H9 (cell line): ENCODE results near the gene NCEH1. TPM values are rescaled to one million over a fixed set of nuclear protein-coding genes. Genes with fewer than 3 reads are reported as not detected.
"Not testable (repeated sequence)": the region's sequence is repeated elsewhere in the genome, so short reads cannot be mapped to it uniquely, and the experiment has no call there.

Experiments
- DNase-seq: peaks from one replicate; pipeline ENCODE4 v3.0.0-alpha.2; 2017
- H2AFZ ChIP-seq: one replicate; pipeline ENCODE4 v1.6.1; 2013; ENCODE audit warnings: mild to moderate bottlenecking, low read length, control low read depth, moderate library complexity
- H2AK5ac ChIP-seq: 2 replicates; pipeline ENCODE4 v1.6.1; 2013; ENCODE audit warnings: low read length, control low read depth, mixed read lengths; ENCODE audit not compliant: insufficient read length
- H2BK120ac ChIP-seq: one replicate; pipeline ENCODE4 v1.6.1; 2013; ENCODE audit warnings: low read depth, mild to moderate bottlenecking, low read length, control low read depth, inconsistent platforms; ENCODE audit not compliant: poor library complexity, severe bottlenecking
- H2BK12ac ChIP-seq: 2 replicates; pipeline ENCODE4 v1.6.1; 2013; ENCODE audit warnings: low read length, control low read depth, mixed read lengths, low read depth; ENCODE audit not compliant: insufficient read length
- H2BK15ac ChIP-seq: 2 replicates; pipeline ENCODE4 v1.6.1; 2013; ENCODE audit warnings: low read depth, low read length, control low read depth
- H2BK20ac ChIP-seq: one replicate; pipeline ENCODE4 v1.6.1; 2013; ENCODE audit warnings: low read depth, mild to moderate bottlenecking, low read length, control low read depth, inconsistent platforms; ENCODE audit not compliant: poor library complexity, severe bottlenecking
- H2BK5ac ChIP-seq: 2 replicates; pipeline ENCODE4 v1.6.1; 2013; ENCODE audit warnings: low read length, control low read depth, mixed read lengths; ENCODE audit not compliant: insufficient read length
- H3K14ac ChIP-seq: 2 replicates; pipeline ENCODE4 v1.6.1; 2013; ENCODE audit warnings: low read length, control low read depth; ENCODE audit not compliant: insufficient read depth
- H3K18ac ChIP-seq: 2 replicates; pipeline ENCODE4 v1.6.1; 2013; ENCODE audit warnings: low read depth, mild to moderate bottlenecking, mixed read lengths, low read length, control low read depth; ENCODE audit not compliant: insufficient read length
- H3K23ac ChIP-seq: 2 replicates; pipeline ENCODE4 v1.6.1; 2013; ENCODE audit warnings: low read length, control low read depth, mixed read lengths, low read depth; ENCODE audit not compliant: insufficient read length
- H3K23me2 ChIP-seq: 2 replicates; pipeline ENCODE4 v1.6.1; 2013; ENCODE audit warnings: low read depth, mild to moderate bottlenecking, mixed read lengths, low read length, control low read depth; ENCODE audit not compliant: insufficient read length, poor library complexity, severe bottlenecking
- H3K27ac ChIP-seq: 2 replicates; pipeline ENCODE4 v1.5.1; 2013; ENCODE audit warnings: low read length, control low read depth, mixed read lengths, low read depth; ENCODE audit not compliant: insufficient read length
- H3K27me3 ChIP-seq: 2 replicates; pipeline ENCODE4 v1.6.1; 2013; ENCODE audit warnings: low read length, control low read depth, inconsistent platforms; ENCODE audit not compliant: insufficient read depth
- H3K4ac ChIP-seq: 2 replicates; pipeline ENCODE4 v1.6.1; 2013; ENCODE audit warnings: low read depth, mild to moderate bottlenecking, control low read depth, inconsistent platforms, low read length, moderate library complexity
- H3K4me1 ChIP-seq: 2 replicates; pipeline ENCODE4 v1.6.1; 2013; ENCODE audit warnings: low read length, control low read depth, inconsistent platforms; ENCODE audit not compliant: insufficient read depth
- H3K4me2 ChIP-seq: 2 replicates; pipeline ENCODE4 v1.6.1; 2013; ENCODE audit warnings: low read length, control low read depth, mixed read lengths; ENCODE audit not compliant: insufficient read length, insufficient read depth
- H3K56ac ChIP-seq: 2 replicates; pipeline ENCODE4 v1.6.1; 2013; ENCODE audit warnings: low read depth, mild to moderate bottlenecking, mixed read lengths, low read length, control low read depth; ENCODE audit not compliant: insufficient read length
- H3K79me1 ChIP-seq: 2 replicates; pipeline ENCODE4 v1.6.1; 2013; ENCODE audit warnings: low read depth, mild to moderate bottlenecking, moderate library complexity, low read length, control low read depth, inconsistent platforms; ENCODE audit not compliant: insufficient read depth, poor library complexity, severe bottlenecking
- H3K79me2 ChIP-seq: 2 replicates; pipeline ENCODE4 v1.6.1; 2013; ENCODE audit warnings: low read length, control low read depth, inconsistent platforms; ENCODE audit not compliant: insufficient read depth
- H3K9ac ChIP-seq: 2 replicates; pipeline ENCODE4 v1.6.1; 2013; ENCODE audit warnings: low read length, control low read depth, mixed read lengths; ENCODE audit not compliant: insufficient read length; ENCODE audit errors: extremely low read depth
- H3K9me3 ChIP-seq: one replicate; pipeline ENCODE4 v1.6.1; 2013; ENCODE audit warnings: low read depth, low read length, inconsistent platforms; ENCODE audit not compliant: control insufficient read depth
- H3T11ph ChIP-seq: one replicate; pipeline ENCODE4 v1.6.1; 2013; ENCODE audit warnings: mild to moderate bottlenecking, low read length, control low read depth, inconsistent platforms
- H4K20me1 ChIP-seq: one replicate; pipeline ENCODE4 v1.6.1; 2013; ENCODE audit not compliant: control insufficient read depth, insufficient read length, insufficient read depth
- H4K5ac ChIP-seq: 2 replicates; pipeline ENCODE4 v1.6.1; 2013; ENCODE audit warnings: low read depth, mild to moderate bottlenecking, mixed read lengths, low read length, control low read depth; ENCODE audit not compliant: insufficient read length
- H4K8ac ChIP-seq: replicated peaks from 2 replicates; pipeline ENCODE4 v1.6.1; 2013; ENCODE audit warnings: low read length, control low read depth, mixed read lengths, low read depth; ENCODE audit not compliant: insufficient read length
- H4K91ac ChIP-seq: 2 replicates; pipeline ENCODE4 v1.6.1; 2013; ENCODE audit warnings: low read depth, mild to moderate bottlenecking, moderate library complexity, mixed read lengths, low read length, control low read depth; ENCODE audit not compliant: insufficient read length
- H3K27ac Mint-ChIP-seq, 3 experiments: 2 replicates in 2 of 3; 3 replicates in 1 of 3; pipeline ENCODE4 v1.8.0; 2020 to 2021; ENCODE audit warnings: mixed read lengths in 3 of 3, mild to moderate bottlenecking in 1 of 3, moderate library complexity in 1 of 3
- H3K27me3 Mint-ChIP-seq: 2 replicates; pipeline ENCODE4 v1.8.0; 2021; ENCODE audit warnings: low read depth, mild to moderate bottlenecking, moderate library complexity, mixed read lengths
- H3K36me3 Mint-ChIP-seq, 3 experiments: 2 replicates in 2 of 3; 3 replicates in 1 of 3; pipeline ENCODE4 v1.8.0; 2020 to 2021; ENCODE audit warnings: low read depth in 3 of 3, mixed read lengths in 3 of 3; ENCODE audit not compliant: insufficient read depth in 1 of 3
- H3K4me1 Mint-ChIP-seq, 2 experiments: 2 replicates each; pipeline ENCODE4 v1.8.0; 2020; ENCODE audit warnings: mixed read lengths in 2 of 2
- H3K4me3 Mint-ChIP-seq, 2 experiments: 2 replicates in 1 of 2; 3 replicates in 1 of 2; pipeline ENCODE4 v1.8.0; 2020 to 2021; ENCODE audit warnings: mild to moderate bottlenecking in 2 of 2, mixed read lengths in 2 of 2, moderate library complexity in 1 of 2
- H3K9me3 Mint-ChIP-seq, 2 experiments: 2 replicates in 1 of 2; 3 replicates in 1 of 2; pipeline ENCODE4 v1.8.0; 2020; ENCODE audit warnings: mild to moderate bottlenecking in 2 of 2, mixed read lengths in 2 of 2, moderate library complexity in 1 of 2
- WGBS: extraction: QIAGEN DNeasy Blood & Tissue Kit; methylation state at CpG from one replicate; pipeline ENCODE4 v1.1.7; 2013; ENCODE audit warnings: missing lambda C conversion rate, low lambda C conversion rate, mixed read lengths; ENCODE audit not compliant: insufficient read length; ENCODE audit errors: extremely low coverage; 5-methylcytosine and 5-hydroxymethylcytosine counted together
- total RNA-seq: library from RNA; stranded (reverse); gene quantifications from 2 replicates; pipeline ENCODE4 v1.2.1, GENCODE V29; 2021

NCEH1 gene
- total RNA-seq, 1 experiment from 2014 or later: 2.3 TPM

DNA sequence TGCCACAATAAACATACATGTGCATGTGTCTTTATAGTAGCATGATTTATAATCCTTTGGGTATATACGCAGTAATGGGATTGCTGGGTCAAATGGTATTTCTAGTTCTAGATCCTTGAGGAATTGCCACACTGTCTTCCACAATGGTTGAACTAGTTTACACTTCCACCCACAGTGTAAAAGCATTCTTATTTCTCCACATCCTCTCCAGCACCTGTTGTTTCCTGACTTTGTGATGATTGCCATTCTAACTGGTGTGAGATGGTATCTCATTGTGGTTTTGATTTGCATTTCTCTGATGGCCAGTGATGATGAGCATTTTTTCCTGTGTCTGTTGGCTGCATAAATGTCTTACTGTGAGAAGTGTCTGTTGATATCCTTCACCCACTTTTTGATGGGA lies 50.4 kb downstream of the NCEH1 start:
- H2BK20ac ChIP-seq, H2BK5ac ChIP-seq, H3K27me3 ChIP-seq, H3K79me1 ChIP-seq, H2AFZ ChIP-seq, H2BK120ac ChIP-seq, H3T11ph ChIP-seq, H3K4me1 Mint-ChIP-seq, H4K91ac ChIP-seq, H3K4me1 ChIP-seq, H3K4ac ChIP-seq, H3K56ac ChIP-seq, H3K14ac ChIP-seq, H3K18ac ChIP-seq, H3K9me3 ChIP-seq, H2AK5ac ChIP-seq, H3K27ac Mint-ChIP-seq, H4K20me1 ChIP-seq, H3K23ac ChIP-seq, H4K8ac ChIP-seq, DNase-seq, H3K9ac ChIP-seq, H3K36me3 Mint-ChIP-seq, H4K5ac ChIP-seq, H3K27ac ChIP-seq, H3K23me2 ChIP-seq, H3K79me2 ChIP-seq, H2BK15ac ChIP-seq, H3K27me3 Mint-ChIP-seq, H2BK12ac ChIP-seq, H3K4me2 ChIP-seq, H3K4me3 Mint-ChIP-seq: not testable (repeated sequence)
- WGBS: no CpG with 5 or more reads among the region's 1 CpG
- peaks cover 9 to 13% of the 10 kb centered on the region in 2 experiments; a peak in 3 of 5 replicates for H3K9me3 Mint-ChIP-seq
